GM18507 (cell line): ENCODE results near the gene SLC5A6.
A peak's percentile ranks its signal among the peaks of the same experiment; 100 is the strongest.
"Not testable (repeated sequence)": the region's sequence is repeated elsewhere in the genome, so short reads cannot be mapped to it uniquely, and the experiment has no call there.

Experiments used
- DNase-seq: peaks from one replicate; pipeline ENCODE4 v3.0.0; 2011; ENCODE audit warnings: low read depth; ENCODE audit not compliant: insufficient read length; ENCODE audit errors: extremely low spot score
- FAIRE-seq: peaks from 2 replicates; lab custom pipeline; 2011; peaks lifted over from hg19 to GRCh38; lab: Jason Lieb, UNC

Gene SLC5A6

DNA sequence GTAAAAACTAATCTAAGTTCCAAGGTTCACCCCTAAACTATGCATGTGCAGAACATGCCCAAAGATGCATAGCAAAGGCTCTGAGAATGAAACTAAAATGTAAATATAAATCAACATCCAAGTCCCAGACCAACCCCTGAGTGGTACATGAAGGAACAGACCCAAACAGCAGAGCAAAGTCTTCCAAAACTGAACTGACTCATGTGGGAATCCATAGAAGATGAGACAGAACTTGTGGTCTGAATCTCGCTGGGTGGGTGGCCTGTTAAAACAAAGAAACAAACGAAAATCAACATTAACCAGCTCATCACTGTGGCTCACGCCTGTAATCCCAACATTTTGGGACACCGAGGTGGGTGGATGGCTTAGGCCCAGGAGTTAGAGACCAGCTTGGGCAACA, 29.7 kb downstream of the SLC5A6 start:
- DNase-seq (no peak), FAIRE-seq (no peak)

DNA sequence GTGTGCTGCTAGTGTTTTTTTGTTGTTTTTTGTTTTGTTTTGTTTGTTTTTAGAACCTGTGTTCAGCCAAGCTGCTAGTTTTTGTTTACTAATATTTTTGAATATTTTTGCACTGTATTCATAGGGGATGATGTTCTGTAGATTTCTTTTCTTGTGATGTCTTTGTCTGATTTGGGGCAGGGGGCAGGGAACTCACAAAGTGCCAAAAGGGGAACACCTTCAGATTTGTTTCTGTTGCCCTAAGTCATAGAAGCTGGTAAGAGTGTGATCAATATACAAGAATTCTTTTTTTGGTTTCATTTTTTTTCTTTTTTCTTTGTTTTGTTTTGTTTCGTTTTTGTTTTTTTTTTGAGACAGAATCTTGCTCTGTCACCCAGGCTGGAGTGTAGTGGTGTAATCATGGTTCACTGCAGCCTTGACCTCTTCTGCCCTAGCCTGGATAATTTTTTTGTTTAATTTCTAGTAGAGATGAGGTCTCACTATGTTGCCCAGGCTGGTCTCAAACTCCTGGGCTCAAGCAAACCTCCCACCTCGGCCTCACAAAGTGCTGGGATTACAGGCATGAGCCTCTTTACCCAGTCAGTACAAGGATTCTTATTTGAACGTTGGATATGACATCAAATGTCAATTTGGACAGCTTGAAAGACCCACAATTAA, 32.6 kb downstream of the SLC5A6 start:
- FAIRE-seq (no peak), DNase-seq (no peak)

DNA sequence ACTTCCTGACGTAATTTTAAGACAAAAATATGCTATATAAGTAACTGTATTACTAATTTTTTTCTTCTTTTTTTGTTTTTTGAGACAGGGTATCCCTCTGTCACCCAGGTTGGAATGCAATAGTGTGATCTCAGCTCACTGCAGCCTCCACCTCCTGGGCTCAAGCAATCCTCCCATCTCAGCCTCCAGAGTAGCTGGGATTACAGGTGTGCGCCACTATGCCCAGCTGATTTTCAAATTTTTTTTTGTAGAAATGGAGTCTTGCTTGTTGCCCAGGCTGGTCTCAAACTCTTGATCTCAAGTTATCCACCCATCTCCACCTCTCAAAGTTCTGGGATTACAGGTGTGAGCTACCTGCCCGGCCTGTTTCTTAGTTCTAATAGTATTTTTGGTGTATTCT, 33.6 kb downstream of the SLC5A6 start:
- no peak for DNase-seq
- no peak for FAIRE-seq

DNA sequence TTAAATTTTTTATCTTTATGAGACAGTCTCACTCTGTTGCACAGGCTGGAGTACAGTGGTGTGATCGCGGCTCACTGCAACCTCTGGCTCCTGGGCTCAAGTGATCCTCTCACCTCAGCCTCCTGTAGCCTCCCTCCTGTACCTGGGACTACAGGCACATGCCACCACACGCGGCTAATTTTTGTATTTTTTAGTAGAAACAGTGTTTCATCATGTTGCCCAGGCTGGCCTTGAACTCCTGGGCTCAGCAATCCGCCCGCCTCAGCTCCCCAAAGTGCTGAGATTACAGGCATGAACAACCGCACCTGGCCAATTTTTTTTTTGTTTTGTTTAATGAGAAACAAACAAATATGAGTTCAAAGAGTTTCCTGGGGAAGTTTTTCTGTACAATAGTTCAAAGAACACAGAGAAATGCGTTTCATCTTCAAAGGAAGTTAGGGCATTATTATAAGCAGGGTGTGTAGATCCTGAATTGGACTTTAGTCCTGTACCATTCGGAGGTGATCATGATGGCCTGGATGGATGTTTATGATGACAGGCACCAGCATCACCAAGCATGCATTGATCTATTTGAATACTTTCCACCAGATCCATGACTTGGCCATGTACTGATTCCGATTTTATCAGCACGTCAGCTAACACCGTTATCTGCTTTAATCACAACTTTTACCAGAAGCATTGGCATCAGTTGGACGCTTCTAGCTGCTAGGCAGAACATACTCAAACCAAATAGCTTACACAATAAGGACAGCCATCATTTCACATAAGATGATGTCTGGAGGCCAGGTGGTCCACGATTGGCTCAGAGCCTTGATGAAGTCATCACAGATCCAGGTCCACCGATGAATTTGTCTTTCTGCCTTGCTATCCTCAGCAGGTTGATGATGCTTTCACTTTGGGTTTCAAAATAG, 34.4 kb downstream of the SLC5A6 start:
- DNase-seq, result no peak
- no peak for FAIRE-seq

DNA sequence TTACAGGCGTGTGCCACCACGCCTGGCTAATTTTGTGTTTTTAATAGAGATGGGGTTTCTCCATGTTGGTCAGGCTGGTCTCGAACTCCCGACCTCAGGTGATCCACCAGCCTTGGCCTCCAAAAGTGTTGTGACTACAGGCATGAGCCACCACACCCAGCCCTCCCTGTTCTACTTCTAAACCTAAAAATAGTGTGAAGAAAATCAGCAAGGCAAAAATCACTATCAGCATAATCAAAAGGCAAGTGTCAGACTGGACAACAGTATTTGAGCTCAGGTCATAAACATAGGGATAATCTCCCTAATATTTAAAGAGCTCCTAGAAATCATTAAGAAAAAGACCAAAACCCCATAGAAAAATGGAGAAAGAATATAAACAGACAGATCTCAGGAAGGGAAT, 36.3 kb downstream of the SLC5A6 start:
- not testable (repeated sequence) for FAIRE-seq, DNase-seq

DNA sequence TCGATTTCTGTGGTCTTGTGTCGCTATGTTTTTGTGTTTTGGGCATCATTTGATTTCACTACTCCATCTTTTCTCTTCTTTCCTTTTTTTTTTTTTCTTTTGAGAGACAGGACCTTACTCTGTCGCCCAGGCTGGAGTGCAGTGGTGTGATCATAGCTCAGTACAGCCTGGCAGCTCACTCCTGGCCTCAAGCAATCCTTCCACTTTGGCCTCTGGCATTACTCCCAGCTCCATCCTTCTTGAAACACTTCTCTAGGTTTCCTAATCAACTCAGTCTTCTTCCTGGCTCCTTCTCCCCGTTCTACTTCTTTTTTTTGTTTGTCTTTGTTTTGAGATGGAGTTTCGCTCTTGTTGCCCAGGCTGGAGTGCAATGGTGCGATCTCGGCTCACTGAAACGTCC, 36.7 kb downstream of the SLC5A6 start:
- no peak for FAIRE-seq
- no peak for DNase-seq

DNA sequence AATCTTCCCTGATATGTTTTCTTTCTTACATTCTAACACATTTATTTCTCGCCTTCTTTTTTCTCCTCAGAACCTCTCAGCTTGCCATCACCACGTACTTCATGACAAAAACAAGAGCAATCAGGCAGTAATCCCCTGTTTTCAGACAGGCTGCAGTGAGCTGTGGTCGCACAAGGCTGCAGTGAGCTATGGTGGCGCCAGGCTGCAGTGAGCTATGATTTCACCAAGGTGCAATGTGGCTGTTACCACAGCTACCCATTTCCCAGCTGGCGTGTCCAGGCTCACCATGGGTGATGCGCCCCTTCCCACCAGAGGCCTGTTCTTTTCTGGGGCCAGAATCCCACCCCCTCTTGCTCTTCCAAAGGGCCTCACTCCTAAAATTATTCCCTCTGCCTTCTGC, 37.4 kb downstream of the SLC5A6 start:
- FAIRE-seq (no peak), DNase-seq (no peak)

DNA sequence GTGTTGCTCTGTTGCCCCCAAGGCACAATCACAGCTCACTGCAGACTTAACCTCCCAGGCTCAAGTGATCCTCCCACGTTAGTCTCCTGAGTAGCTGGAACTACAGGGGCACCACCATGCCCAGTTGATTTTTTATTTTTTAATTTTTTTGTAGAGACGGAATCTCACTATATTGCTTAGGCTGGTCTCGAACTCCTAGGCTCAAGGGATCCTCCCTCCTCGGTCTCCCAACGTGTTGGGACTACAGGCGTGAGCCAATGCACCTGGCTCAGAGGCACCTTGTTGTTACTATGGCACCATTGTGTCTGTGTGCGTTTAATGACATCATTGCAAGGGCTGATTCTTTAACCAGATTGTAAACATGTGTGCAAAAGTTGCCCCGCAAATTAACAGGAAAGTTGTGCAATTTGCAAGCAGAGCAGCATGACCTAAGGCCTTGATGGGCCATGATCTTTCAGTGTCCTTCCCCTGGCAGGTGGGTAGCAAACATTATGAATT, 40.7 kb downstream of the SLC5A6 start:
- DNase-seq, result no peak
- no peak for FAIRE-seq

DNA sequence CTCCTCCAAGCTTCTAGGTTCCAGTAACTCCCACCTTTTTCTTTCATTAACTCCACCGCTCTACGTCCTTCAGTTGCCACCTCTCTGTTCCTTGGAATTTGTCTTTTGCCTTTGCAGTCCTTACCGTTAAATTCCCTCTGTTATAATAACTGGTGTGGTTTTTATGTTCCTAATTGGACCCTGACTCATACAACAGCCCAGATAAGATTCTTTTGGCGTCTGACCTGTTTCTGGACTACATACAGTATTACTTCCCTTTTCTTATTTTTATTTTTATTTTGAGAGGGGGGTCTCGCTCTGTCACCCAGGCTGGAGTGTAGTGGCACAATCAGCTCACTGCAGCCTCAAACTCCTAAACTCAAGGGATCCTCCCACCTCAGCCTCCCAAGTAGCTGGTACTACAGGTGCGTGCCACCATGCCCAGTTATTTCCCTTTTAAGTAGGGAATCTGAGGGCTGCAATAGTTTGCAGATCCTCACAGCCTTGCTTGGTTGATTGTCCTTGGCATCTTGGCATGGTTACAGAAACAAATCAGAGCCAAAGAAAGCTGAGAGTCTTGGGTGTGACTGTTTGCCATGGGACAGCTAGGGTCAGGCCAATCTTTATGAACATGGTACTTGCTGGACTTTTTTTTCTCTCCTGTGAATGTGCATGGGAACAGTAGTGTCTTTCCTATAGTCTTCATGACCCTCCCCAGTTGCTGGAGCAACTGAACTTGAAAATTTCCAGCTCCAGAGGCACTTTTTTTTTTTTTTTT, 41.3 kb downstream of the SLC5A6 start:
- FAIRE-seq (no peak), DNase-seq (no peak)

DNA sequence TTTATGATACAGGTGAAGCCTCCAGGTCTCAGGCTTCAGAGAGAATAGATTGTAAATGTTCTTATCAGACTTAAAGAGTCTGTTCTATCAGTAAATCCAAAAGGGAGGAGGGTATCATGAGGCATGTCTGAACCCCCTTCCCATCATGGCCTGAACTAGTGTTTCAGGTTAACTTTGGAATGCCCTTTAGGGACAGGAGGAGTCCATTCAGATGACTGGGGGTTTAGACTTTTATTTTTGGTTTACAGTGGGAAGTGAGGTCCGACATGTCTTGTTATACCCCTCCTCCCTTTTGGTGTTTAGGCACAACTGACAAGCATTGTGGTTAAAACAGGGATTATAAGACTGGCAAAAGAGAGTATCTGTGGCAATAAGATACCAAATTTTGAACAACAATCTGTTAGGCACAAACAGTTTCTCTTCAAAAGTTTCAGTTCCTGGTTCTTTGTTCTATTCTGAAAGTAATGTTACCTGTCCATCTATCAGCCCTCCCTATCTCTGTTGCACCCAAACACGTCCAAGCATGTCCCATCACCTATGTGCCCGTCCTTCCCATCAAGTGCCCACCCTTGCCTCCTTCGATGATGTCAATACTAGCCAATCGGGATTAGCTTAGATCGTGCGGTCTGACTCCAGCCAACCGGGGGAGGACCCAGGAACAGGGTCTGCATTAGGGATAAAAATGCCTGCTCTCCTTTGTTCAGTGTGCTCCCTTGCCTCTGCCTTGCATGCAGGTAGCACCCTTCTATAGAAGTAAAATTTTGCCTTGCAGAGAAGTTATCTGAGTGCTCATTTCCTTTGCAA, 46.9 kb downstream of the SLC5A6 start:
- FAIRE-seq (peak; percentile 77), DNase-seq (no peak)

DNA sequence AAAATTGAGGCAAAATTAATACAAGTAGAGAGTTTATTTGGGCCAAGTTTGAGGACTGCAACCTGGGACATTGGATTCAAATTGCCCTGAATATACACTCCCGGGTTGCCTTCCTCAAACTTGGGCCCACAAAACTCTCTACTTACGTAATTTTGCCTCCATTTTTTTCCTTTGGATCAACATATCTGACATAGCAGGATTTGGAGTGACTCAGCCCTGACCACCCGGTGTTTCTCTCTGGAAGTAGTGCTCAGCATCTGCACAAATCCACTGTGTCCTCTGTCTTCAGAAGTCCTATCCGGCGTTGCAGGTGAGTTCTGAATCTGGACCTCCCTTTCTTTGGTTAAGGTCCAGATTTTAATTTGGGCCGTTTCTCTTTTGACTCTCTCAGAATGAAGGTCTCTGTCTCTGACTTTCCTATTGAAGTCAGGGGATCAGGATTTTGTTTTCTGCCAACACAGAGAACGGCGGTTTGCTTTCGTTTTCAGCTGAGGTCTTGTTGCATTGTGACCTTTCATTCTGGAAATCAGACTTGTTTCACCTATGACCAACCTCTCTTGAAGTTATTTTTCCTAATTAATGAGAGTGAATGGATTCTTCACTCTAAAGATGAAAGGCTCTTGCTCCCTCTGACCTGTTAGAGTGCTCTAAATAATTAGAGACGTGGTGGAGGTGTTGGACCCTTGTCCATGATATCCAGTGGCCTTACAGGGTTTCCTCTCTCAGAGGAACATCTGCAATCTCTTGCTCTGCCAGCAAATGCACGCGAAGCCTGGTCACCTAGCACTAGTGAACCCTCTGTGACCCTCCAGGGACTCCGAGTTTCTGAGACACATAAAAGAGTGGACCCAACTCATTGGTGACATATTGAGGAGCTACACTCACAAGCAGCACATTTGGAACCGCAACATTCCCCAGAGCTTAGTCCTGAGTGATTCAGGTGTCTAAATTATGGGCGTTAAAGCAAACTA, 49.6 kb downstream of the SLC5A6 start:
- DNase-seq, result no peak
- peak; percentile 69 for FAIRE-seq

DNA sequence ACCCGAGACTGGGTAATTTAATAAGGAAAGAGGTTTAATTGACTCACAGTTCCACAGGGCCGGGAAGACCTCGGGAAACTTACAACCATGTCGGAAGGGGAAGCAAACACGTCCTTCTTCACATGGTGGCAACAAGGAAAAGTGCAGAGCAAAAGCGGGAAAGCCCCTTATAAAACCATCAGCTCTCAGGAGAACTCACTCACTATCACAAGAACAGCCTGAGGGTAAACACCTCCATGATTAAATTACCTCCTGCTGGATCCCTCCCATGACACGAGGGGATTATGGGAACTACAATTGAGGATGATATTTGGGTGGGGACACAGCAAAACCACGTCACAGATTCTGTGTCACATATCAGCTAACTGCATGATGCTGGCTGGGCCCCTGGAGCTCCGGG, 51.9 kb downstream of the SLC5A6 start:
- no peak for FAIRE-seq
- DNase-seq, result no peak

DNA sequence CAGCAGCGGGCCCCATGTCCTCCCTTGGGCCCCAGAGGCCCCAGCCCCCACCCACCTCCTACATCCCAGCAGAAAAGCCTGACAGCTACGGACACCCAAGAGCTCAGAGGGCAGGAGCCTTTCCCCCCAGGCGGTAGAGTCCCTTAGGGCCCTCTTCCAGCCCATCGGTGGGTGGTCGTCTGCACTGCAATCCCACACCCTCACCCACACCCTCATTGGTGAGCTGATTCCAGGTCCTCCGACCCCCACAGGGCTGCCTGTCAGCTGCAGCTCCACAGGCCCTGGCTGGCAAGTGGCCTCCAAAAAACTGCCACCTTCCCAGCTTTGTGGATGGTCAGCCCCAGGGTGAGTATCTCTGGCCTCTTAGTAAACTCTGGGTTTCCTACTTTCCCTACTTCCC, 52.8 kb downstream of the SLC5A6 start:
- no peak for FAIRE-seq
- no peak for DNase-seq

DNA sequence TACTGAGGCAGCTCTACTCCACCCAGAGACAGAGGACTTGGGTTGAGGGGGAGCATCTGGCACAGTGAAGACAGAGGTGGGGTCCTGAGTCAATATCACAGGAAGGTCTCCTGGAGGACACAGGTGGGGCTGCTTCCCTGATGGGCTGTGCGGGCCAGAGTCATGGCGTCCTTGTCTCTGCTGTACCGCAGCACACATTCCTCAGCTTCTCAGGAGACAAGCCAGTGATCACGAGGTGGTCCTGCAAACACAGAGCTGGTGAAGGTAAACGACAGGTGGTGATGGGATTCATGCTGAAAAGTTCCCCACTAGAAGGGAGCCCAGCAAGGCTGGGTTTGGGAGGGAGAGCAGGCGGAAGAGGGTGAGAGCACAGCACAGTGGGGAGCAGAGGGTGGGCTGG, 53.6 kb downstream of the SLC5A6 start:
- FAIRE-seq, result no peak
- DNase-seq, result no peak

DNA sequence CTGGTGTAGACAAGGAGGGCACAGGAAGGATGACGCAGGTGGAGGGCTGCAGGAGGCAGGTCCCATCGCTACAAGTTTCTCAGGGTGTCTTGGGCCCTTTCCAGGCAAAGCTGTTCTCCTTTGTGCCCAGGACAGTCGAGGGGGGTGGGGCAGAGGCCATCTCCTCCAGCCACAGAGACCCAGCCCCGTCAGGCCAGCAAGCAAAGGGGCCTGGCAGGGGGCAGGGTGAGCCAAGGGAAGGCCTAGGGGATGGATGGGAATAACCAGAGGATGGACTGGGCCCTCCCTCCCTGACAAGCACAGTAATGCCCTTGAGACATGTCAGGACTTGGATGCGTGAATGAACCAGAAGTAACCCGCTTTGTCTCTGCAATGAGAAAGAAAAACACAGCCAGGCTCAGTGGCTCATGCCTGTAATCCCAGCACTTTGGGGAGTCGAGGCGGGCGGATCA, 57.0 kb downstream of the SLC5A6 start:
- DNase-seq, result no peak
- FAIRE-seq, result no peak

DNA sequence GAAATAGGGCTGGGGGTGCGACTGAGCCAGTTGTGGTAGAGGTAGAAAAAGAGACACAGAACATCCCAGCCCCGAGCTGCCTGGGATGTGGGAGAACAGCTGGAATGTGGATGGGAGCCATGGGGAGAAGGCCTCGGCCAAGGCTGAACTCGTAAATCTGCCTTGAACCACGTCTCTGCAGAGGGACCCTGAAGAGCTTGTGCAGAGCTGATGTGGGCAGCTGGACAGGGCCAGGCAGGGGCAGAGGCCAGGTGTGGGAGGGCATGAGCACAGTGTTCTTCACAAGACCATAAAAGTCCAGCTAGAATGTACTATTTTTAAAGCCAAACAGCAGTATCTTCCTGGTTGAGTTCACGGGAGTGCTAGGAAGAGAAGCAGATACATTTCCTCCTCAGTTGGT, 57.6 kb downstream of the SLC5A6 start:
- FAIRE-seq (no peak), DNase-seq (no peak)

DNA sequence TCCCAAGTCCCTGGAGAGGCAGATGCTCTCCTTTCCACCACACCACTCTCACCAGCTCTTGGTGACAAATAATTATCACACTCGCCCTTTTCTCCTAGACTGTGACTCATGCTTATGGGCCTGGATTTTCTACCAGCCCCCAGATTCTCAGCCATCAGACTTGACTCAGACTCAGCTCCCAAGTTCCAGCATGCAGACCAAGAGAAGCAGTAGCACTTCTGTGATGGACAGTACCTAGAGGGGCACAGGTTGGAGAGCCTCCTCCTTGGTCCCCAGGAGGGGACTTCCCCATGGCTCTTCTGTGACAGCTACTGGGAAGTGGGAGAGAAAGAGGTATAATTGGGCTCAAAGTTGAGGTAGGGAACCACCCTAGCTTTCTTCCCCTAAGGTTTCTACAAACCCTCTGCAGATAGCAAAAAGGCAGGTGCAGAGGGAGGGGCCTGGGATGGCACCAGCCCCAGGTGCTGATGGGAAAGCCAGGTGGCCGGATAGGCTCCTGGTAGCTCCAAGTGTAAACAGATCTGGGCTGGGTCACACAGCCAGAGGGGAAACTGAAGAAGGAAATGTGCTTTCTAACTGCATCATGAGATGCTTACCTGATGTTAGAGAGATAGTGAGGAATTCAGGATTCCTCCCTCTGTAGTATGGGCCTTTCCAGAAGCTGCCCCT, 59.1 kb downstream of the SLC5A6 start:
- FAIRE-seq, result no peak
- no peak for DNase-seq
